HEK293 (cell line): Measurements from ENCODE around the gene SGMS1.

Experiments
- CTCF ChIA-PET: fragments of 350-600 bp; formaldehyde crosslinking; extraction: SDS; loops from one replicate; lab custom pipeline; 2021; ENCODE audit warnings: antibody characterized with exemption; lab: Yijun Ruan, JAX
- POLR2A ChIA-PET: fragments of 300-600 bp; formaldehyde crosslinking; extraction: SDS; loops from one replicate; lab custom pipeline; 2020; ENCODE audit warnings: antibody characterized with exemption, inconsistent platforms; lab: Yijun Ruan, JAX
- H3K27ac ChIP-seq: fragments of 200-500 bp; sonication (Bioruptor generic); 2 replicates; pipeline ENCODE4 v1.5.1; 2014; ENCODE audit warnings: low read depth, low read length, control low read depth, inconsistent platforms; ENCODE audit errors: extremely low read depth
- H3K36me3 ChIP-seq, 2 experiments: fragments of 200-500 bp in 1 of 2; sonication (Bioruptor generic) in 1 of 2; 1 replicate in 1 of 2; 2 replicates in 1 of 2; pipeline ENCODE4 v1.5.1; 2014 to 2017; ENCODE audit warnings: inconsistent platforms in 2 of 2, low read length in 2 of 2; ENCODE audit not compliant: control insufficient read depth in 2 of 2, insufficient read depth in 1 of 2
- H3K4me1 ChIP-seq: fragments of 200-500 bp; sonication (Bioruptor generic); 2 replicates; pipeline ENCODE4 v1.5.1; 2014; ENCODE audit warnings: mild to moderate bottlenecking, low read length, inconsistent platforms; ENCODE audit not compliant: control insufficient read depth, insufficient read depth
- H3K4me3 ChIP-seq: 2 replicates; pipeline ENCODE4 v1.5.1; 2011; ENCODE audit warnings: low read depth, mild to moderate bottlenecking, control low read depth, low read length, moderate library complexity
- H3K9me3 ChIP-seq: fragments of 200-500 bp; sonication (Bioruptor generic); 2 replicates; pipeline ENCODE4 v1.5.1; 2014; ENCODE audit warnings: low read depth, low read length, inconsistent platforms; ENCODE audit not compliant: control insufficient read depth, insufficient read depth
- AEBP2 ChIP-seq: fragments of 450-650 bp; formaldehyde crosslinking; IDR thresholded peaks from 2 replicates; pipeline ENCODE4 v1.5.1; 2016; ENCODE audit warnings: missing biosample characterization, missing genetic modification characterization, borderline replicate concordance
- ATF2 ChIP-seq: fragments of 450-650 bp; formaldehyde crosslinking; IDR thresholded peaks from 2 replicates; pipeline ENCODE4 v1.5.1; 2016; ENCODE audit warnings: missing biosample characterization, missing genetic modification characterization, low read depth
- BCL11B ChIP-seq: fragments of 450-650 bp; formaldehyde crosslinking; IDR thresholded peaks from 2 replicates; pipeline ENCODE4 v1.5.1; 2016; ENCODE audit warnings: low read depth, missing biosample characterization, missing genetic modification characterization
- ELK4 ChIP-seq: IDR thresholded peaks from 2 replicates; pipeline ENCODE4 v1.6.1; 2011; ENCODE audit warnings: mild to moderate bottlenecking, low read depth, low read length, borderline replicate concordance
- GLI2 ChIP-seq: fragments of 450-650 bp; formaldehyde crosslinking; IDR thresholded peaks from 2 replicates; pipeline ENCODE4; 2017; ENCODE audit warnings: missing biosample characterization, missing genetic modification characterization, low read depth, borderline replicate concordance
- ZBTB49 ChIP-seq: fragments of 450-650 bp; formaldehyde crosslinking; IDR thresholded peaks from 2 replicates; pipeline ENCODE4 v1.5.1; 2016; ENCODE audit warnings: missing biosample characterization, missing genetic modification characterization, low read depth
- ZIC2 ChIP-seq: fragments of 450-650 bp; formaldehyde crosslinking; IDR thresholded peaks from 2 replicates; pipeline ENCODE4 v1.5.1; 2016; ENCODE audit warnings: missing biosample characterization, missing genetic modification characterization
- ZNF121 ChIP-seq: fragments of 450-650 bp; formaldehyde crosslinking; IDR thresholded peaks from 2 replicates; pipeline ENCODE4 v1.5.1; 2016; ENCODE audit warnings: missing biosample characterization, missing genetic modification characterization
- ZNF157 ChIP-seq: fragments of 450-650 bp; formaldehyde crosslinking; IDR thresholded peaks from 2 replicates; pipeline ENCODE4 v1.5.1; 2016; ENCODE audit warnings: missing biosample characterization, missing genetic modification characterization
- ZNF433 ChIP-seq: fragments of 450-650 bp; formaldehyde crosslinking; IDR thresholded peaks from 2 replicates; pipeline ENCODE4 v1.5.1; 2016; ENCODE audit warnings: missing biosample characterization, missing genetic modification characterization, low read depth
- ZNF514 ChIP-seq: fragments of 450-650 bp; formaldehyde crosslinking; IDR thresholded peaks from 2 replicates; pipeline ENCODE4 v1.5.1; 2016; ENCODE audit warnings: missing biosample characterization, missing genetic modification characterization
- ZNF549 ChIP-seq: fragments of 450-650 bp; IDR thresholded peaks from 2 replicates; pipeline ENCODE4 v1.5.1; 2018; ENCODE audit warnings: missing biosample characterization, missing genetic modification characterization, mild to moderate bottlenecking, inconsistent platforms, moderate library complexity
- ZNF621 ChIP-seq: fragments of 450-650 bp; formaldehyde crosslinking; IDR thresholded peaks from 2 replicates; pipeline ENCODE4 v1.5.1; 2017; ENCODE audit warnings: missing biosample characterization, missing genetic modification characterization
- ZNF658 ChIP-seq: fragments of 450-650 bp; formaldehyde crosslinking; IDR thresholded peaks from 2 replicates; pipeline ENCODE4; 2016; ENCODE audit warnings: missing biosample characterization, missing genetic modification characterization
- ZNF660 ChIP-seq: fragments of 450-650 bp; IDR thresholded peaks from 2 replicates; pipeline ENCODE4 v1.5.1; 2018; ENCODE audit warnings: missing biosample characterization, mild to moderate bottlenecking, missing genetic modification characterization
- ZNF670 ChIP-seq: fragments of 450-650 bp; formaldehyde crosslinking; IDR thresholded peaks from 2 replicates; pipeline ENCODE4 v1.5.1; 2016; ENCODE audit warnings: missing biosample characterization, missing genetic modification characterization, low read depth
- ZNF701 ChIP-seq: fragments of 450-650 bp; formaldehyde crosslinking; IDR thresholded peaks from 2 replicates; pipeline ENCODE4 v1.5.1; 2016; ENCODE audit warnings: missing biosample characterization, missing genetic modification characterization
- ZNF747 ChIP-seq: fragments of 450-650 bp; formaldehyde crosslinking; IDR thresholded peaks from 2 replicates; pipeline ENCODE4 v1.5.1; 2016; ENCODE audit warnings: missing biosample characterization, missing genetic modification characterization
- ZSCAN16 ChIP-seq: fragments of 450-650 bp; formaldehyde crosslinking; IDR thresholded peaks from 2 replicates; pipeline ENCODE4 v1.5.1; 2016; ENCODE audit warnings: missing biosample characterization, missing genetic modification characterization
- ZXDB ChIP-seq: fragments of 450-650 bp; formaldehyde crosslinking; IDR thresholded peaks from 2 replicates; pipeline ENCODE4 v1.5.1; 2016; ENCODE audit warnings: missing biosample characterization, missing genetic modification characterization

The SGMS1 gene

GRCh38 chr10:50585921-50586739 lies 37.6 kb downstream of the SGMS1 start:
- H3K36me3 ChIP-seq = no peaks in the 10 kb centered on the region; a peak in 1 of 3 replicates
- no peaks in the 10 kb centered on the region for H3K4me1 ChIP-seq
- no peaks in the 10 kb centered on the region for H3K9me3 ChIP-seq
- no peak overlapping the region for H3K4me3 ChIP-seq
- CTCF ChIA-PET = interaction anchor here (0.7 to 1.0 kb wide), 2 partner anchors 14 to 32 kb away, joined by 3 to 7 read pairs; no protein-coding TSS in a partner anchor
- no peak overlapping the region for H3K27ac ChIP-seq
- POLR2A ChIA-PET = interaction anchor here (0.6 kb wide), 1 partner anchor 520 kb away, joined by 3 read pairs; no protein-coding TSS in a partner anchor
- TF ChIP-seq BCL11B (no peak), ZNF747 (tag by site-specific recombination) (no peak), ZNF658 (tag by site-specific recombination) (no peak), ZNF121 (no peak), ELK4 (no peak), ZNF670 (no peak), ZIC2 (tag by site-specific recombination) (no peak), AEBP2 (tag by site-specific recombination) (no peak), ZNF701 (tag by site-specific recombination) (no peak)
- TF ChIP-seq, all 188 proteins: peak for 0

- H3K9me3 ChIP-seq = no peaks in the 10 kb centered on the region
- ChIA-PET POLR2A (no interaction called here), CTCF (interaction anchor here (1.7 kb wide), 1 partner anchor 9 kb away, joined by 3 read pairs; no protein-coding TSS in a partner anchor)
- no peak overlapping the region for H3K27ac ChIP-seq
- H3K36me3 ChIP-seq = no peaks in the 10 kb centered on the region
- H3K4me3 ChIP-seq = no peak overlapping the region
- TF ChIP-seq ATF2 (tag by site-specific recombination) = peak; percentile 58; the same call in 1 of the 2 replicates
- no peak for TF ChIP-seq ZSCAN16
- H3K4me1 ChIP-seq = no peaks in the 10 kb centered on the region
These were observed 40.7 kb downstream of the SGMS1 start for GRCh38 chr10:50582766-50583762.

GRCh38 chr10:50582046-50582445 lies 41.7 kb downstream of the SGMS1 start:
- Histone ChIP-seq H3K4me1 (no peaks in the 10 kb centered on the region), H3K4me3 (no peak overlapping the region), H3K27ac (no peak overlapping the region), H3K9me3 (no peaks in the 10 kb centered on the region), H3K36me3 (no peaks in the 10 kb centered on the region)
- TF ChIP-seq GLI2 (tag by site-specific recombination) (no peak), ZXDB (tag by site-specific recombination) (no peak), ZNF514 (tag by site-specific recombination) (no peak), ZNF549 (tag by site-specific recombination) (no peak), ZSCAN16 (no peak), ZNF157 (tag by site-specific recombination) (no peak), ZBTB49 (tag by site-specific recombination) (no peak), ZNF433 (no peak), ZNF621 (tag by site-specific recombination) (no peak), ZNF660 (tag by site-specific recombination) (no peak)
- CTCF ChIA-PET = interaction anchor here (1.7 kb wide), 1 partner anchor 8 kb away, joined by 3 read pairs; no protein-coding TSS in a partner anchor
- POLR2A ChIA-PET = no interaction called here
